NCI-H345 (cell line): Measurements from ENCODE around the gene UBL4A.

Experiments used
- DNase-seq: peaks from one replicate; lab custom pipeline; 2025; lab: John Stamatoyannopoulos, UW

Gene UBL4A

DNA sequence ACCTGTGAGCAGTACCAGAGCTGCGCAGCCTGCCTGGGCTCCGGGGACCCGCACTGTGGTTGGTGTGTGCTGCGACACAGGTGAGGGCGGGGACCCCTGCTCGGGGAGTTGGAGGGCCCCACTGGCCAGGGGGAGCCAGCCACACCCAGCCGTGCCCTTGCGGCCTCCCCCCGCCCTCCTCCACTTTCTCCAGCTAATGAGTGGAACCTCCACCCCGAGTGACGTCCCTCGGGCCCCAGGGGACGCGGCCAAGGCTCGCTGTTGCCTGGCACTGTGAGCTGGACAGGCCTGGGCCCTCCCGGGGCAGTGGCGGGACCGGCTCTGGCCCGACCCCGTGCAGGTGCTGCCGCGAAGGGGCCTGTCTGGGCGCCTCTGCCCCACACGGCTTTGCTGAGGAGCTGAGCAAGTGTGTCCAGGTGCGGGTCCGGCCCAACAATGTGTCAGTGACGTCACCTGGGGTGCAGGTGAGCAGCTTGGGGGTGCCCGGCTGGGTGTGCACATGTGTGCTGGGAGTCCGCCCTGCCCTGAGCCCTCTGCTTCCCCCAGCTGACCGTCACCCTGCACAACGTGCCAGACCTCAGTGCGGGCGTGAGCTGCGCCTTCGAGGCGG, 22.7 kb downstream of the UBL4A start:
- no peak for DNase-seq

DNA sequence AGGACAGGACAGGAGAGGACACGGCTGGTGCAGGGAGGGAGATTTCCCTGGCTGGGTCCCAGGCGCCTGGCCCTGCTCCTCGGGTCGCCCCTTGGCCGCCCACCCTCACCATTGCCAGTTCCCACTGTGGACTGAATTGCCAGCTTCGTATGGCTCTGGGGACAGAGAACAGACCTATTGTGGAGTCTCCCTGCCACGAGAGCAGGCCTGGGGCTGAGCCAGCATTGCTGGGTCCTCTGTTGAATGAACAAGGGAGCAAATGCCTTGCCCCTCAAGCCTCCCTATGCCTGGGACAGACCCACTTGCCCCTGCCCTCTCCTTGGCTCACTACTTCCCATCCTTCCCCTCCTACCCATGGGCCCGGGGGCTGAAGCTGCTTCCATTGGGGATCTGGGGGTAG, 24.0 kb downstream of the UBL4A start:
- no peak for DNase-seq

DNA sequence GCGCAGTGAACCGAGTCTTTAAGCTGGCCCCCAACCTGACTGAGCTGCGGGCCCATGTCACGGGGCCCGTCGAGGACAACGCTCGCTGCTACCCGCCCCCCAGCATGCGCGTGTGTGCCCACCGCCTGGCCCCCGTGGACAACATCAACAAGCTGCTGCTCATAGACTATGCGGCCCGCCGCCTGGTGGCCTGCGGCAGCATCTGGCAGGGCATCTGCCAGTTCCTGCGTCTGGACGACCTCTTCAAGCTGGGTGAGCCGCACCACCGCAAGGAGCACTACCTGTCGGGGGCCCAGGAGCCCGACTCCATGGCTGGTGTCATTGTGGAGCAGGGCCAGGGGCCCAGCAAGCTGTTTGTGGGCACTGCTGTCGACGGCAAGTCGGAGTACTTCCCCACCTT, 26.1 kb downstream of the UBL4A start:
- no peak for DNase-seq

DNA sequence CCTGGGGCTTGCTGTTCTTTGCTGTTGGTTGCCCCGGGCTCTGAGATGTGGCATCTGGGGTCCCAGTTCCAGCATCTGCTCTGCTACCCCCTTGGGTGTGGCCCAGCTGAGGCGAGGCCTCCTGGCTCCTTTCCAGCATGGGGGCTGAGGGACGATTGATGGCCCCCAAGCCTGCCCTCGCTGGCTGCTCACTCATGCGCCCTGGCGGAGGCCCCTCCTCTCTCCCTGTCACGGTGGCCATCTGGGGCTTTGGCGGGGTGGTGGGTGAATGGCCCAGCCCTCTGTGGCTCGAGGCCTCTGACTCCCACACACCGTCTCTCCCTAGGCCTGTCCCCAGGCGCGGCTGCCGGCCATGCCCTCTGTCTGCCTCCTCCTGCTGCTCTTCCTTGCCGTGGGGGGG, 26.6 kb downstream of the UBL4A start:
- no peak for DNase-seq

DNA sequence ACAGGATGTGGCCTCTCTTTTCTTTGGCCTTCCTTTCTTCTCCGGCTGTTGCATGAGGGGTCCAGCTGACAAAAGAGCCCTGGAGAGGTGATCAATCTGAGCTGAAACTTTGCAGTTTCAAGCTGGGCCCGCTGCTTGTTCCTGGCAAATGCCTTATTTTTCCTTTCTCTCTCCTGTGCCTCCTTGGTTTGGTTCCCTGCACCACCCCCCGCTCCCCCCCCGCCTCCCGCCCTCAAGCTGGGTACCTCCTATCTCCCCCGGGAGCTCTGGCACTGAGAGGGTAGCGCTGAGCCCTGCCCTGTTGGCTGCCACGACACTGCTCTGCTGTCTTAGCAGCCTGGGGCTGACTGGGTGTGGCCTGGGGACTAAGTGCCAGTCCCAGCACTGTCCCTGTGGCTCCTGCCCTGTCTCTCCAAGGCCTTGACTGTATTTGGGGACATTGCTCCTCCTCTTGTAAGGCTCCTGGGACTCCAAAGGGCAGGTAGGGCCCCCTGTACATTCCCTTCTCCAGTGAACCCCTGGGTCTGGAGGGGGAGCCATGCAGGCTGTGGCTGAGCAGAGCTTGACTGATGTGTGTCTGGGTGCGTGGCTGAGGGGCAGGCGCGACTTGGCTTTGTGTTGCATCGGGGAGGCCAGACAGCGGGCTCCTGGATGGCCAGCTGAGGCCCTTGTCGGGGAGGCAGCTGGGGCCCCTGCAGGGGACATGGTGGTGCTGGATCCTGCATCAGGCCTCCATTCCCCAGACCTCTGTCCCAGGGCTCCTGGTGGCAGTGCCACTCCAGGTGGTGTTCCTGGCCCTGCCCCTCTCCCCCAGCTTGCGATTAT, 27.2 kb downstream of the UBL4A start:
- DNase-seq: peak; percentile 55

DNA sequence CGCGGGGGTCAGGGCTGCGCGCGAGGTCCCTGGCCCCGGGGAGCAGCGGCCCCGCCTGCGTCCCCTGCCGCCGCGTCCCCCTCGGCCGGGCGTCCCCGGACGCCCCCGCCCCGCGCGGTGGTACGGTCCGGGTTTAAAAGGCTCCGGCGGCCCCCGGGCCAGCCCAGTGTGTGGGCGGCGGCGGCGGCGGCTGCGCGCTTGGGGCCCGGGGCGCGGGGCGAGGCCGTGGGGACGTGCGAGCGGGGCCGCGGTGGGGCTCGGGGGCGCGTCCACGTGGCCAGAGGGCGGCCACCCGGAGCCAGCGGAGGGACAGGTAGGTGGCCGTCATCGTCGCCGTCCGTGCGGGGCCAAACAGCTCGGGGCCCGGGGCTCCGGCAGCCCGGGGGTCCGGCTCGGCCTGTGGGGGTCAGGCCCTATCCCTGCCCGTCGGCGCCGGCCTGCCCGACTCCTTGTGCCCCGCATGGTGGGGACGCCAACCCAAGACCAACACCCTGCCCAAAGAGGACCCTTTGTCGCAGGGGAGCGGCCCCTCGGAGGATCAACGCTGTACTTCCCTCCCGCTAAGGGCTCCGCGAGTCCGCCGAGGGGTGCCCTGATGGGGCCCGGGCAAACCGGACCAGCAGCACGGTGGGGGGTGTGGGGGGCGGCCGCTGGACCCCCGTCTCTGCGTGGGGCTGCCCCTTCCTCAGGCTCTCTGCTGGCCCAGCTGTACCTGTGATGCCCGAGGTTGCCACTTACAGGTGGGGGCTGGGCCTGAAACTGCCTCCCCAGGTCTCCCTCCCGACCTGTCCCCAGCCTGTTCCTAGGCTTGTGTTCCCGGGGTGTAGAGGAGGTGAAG, 28.1 kb downstream of the UBL4A start, which contains the start of gene PLXNA3:
PLXNA3 (plus strand) TSS at position 166 of the 838 bp plus-strand sequence. CDS start 1,903 bp downstream, outside the sequence.
- peak; percentile 52 for DNase-seq

DNA sequence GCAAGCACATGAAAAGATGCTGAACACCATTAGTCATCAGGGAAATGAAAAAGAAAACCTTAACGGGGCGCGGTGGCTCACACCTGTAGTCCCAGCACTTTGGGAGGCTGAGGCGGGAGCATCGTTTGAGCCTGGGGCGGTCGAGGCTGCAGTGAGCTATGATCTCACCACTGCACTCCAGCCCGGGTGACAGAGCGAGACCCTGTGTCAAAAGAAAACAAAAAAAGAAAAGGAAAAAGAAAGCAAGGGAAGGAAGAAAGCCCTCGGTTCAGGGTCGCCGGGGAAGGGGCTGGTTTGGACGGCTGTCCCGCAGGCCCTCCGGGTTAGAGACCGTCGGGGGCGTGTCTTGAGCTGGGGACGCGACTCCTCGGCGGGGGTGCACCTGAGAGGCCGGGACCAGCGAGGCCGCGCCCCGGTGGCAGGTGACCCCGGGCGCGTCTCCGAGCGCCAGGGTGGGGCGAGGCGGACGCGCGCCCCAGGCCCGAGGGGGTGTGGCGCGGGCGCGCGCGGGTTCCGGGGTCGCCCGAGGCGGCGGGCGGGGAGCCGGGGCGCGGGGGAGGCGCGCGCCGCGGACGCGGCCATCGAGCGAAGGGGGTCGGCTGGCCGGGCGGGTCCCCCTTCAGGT, 28.8 kb downstream of the UBL4A start:
- DNase-seq: peak; percentile 66

DNA sequence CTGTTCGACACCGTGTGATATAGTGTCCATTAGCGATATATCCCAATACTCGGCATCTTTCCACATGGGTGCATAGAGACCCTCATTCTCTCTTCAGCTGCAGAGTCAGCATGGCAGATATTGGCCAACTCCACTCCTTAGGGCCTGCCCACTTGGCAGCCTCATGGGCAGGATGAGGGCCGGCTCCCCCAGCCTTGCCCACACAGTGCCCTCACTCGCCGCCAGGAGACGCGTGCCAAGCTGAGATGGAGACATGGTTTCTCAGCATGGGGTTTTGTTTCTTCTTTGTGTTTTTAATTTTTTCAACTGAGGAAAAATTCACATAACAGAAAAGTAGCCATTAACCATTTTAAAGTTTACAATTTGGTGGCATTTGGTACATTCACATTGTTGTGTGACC, 33.6 kb downstream of the UBL4A start:
- no peak for DNase-seq

DNA sequence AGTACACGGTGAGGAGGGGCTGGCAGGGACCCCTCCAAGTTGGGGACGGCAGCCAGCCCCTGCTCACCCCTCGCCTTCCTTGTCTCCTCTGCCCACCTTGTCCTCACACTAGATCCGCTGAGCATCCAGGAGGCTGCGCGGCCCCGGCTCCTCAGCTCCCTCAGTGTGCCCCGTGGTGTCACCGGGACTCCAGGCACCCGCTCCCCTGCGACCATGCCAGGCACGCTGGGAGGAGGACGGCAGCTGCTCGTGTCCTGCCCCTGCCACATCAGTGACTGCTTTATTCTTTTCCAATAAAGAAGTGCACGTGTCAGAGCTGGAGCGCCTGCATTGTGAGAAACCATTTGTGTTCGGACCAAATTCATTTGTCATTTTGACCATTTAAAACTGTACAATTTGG, 36.1 kb downstream of the UBL4A start:
- DNase-seq: no peak

DNA sequence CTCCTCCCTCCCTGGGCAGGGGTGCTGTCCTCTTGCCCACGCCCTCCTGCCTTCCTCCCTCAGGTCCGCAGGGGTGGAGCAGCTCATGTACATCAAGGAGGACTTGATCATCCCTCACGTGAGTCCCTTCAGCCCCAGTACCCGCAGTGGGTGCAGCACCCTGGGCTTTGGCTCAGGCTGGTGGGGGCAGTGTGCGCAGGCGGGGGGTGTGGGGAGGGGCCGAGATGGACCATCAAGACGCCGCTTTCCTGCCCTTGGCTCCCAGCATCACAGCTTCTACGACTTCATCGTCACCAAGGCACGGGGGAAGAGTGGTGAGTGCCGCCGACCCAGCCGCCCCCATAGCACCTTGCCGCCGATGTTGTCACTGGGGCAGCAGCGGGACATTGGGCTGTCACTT, 36.8 kb downstream of the UBL4A start:
- no peak for DNase-seq

DNA sequence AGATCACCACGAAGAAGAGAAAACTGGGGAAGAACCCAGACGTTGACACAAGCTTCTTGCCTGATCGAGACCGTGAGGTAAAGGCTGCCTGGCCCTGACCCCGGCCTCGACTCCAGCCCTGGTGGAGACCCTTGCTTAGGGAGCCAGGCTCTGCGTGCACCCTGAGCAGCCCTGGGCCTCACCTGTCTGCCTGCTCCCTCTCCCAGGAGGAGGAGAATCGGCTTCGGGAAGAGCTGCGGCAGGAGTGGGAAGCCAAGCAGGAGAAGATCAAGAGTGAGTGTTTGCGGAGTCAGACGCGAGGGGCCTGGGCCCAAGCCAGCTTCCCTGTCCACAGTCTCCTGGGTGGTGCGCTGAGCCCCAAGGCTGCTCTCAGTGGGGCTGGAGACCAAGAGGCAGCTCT, 37.9 kb downstream of the UBL4A start:
- DNase-seq: no peak

DNA sequence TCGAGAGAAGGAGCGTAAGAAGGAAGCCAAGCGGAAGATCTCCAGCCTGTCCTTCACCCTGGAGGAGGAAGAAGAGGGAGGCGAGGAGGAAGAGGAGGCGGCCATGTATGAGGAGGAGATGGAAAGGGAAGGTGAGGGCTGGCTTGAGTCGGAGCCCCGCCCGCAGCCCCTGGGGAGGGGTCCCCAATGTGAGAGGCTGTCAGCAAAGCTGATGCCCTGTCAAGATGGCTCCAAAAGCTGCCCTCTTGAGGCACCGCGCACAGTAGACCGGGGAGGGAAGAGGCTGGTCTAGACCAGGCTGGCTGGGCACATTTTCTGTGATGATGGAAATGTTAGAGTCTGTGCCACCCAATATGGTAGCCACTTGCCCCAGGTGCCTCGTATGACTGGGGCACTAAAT, 40.0 kb downstream of the UBL4A start:
- no peak for DNase-seq

DNA sequence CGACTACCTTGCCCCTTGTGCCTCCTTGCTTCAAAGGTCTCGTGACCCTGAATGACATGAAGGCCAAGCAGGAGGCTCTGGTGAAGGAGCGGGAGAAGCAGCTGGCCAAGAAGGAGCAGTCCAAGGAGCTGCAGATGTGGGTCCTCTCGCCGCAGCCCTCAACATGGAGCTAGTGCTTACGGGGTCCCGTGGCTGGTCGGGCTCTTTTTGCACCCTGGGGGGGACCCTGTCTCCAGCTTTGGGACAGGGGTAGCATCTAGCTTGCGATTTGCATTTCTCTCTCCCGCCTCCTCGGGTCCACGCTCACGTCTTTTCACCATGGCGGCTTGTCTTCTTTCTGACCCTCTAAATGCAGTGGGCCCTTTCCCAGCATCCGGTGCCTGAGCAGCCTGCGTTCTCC, 40.6 kb downstream of the UBL4A start:
- no peak for DNase-seq

DNA sequence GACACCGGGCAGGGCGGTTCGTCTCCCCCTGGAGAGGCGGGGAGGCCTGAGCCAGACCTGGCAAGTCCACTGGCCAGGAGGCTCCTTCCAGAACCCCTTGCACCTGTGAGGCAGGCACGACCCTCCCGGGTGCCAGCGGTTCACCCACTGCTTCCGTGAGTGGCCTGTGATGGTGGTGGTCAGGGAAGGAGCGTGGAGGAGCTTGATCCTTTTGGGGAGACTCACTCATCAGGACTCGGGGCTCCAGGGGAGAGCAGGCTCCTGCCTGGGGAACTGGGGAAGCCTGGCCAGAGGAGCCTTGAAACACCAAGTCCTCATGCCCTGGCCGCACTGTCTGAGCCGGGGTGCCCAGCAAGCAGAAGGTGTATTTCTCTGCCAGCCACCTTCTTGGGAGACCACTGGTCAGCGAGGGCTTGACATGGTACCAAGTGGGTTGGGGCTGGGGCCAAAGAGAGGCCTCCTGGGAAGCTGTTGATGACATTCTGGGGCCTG, 41.6 kb downstream of the UBL4A start:
- DNase-seq: no peak

DNA sequence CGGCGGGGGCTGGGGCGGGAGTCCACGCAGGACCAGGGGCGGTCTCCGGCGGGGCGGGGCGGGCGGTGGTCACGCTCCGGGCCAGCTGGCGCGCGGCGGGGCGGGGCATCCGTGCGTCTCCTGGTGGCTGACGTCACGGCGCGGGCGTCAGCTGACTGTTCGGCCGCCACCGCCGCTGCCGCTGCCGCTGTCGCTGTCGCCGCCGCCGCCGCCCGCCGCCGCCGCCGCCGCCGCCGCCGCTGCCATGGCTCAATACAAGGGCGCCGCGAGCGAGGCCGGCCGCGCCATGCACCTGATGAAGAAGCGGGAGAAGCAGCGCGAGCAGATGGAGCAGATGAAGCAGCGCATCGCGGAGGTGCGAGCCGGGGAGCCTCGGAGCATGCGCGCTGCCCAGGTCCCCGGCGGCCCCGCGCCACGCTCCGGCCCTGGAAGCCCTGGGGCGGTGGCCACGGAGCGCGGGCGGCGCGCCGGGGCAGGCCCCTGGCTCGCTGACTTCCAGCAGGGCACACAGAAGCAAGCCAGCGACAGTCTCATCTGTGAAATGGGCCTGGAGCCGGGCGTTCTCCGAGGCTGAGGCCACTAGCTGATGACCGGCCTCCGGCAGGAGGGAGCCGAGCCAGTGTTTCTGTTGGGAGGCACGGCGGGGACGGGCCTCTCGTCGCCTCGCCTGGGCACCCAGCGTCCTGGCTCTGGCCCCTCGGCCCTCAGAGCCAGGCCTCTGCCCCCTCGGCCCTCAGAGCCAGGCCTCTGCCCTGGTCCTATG, 42.2 kb downstream of the UBL4A start, which contains the start of gene FAM50A:
FAM50A (plus strand) TSS at position 150 of the 763 bp plus-strand sequence; CDS start at position 245, 95 bp downstream.
- DNase-seq: peak; percentile 73

DNA sequence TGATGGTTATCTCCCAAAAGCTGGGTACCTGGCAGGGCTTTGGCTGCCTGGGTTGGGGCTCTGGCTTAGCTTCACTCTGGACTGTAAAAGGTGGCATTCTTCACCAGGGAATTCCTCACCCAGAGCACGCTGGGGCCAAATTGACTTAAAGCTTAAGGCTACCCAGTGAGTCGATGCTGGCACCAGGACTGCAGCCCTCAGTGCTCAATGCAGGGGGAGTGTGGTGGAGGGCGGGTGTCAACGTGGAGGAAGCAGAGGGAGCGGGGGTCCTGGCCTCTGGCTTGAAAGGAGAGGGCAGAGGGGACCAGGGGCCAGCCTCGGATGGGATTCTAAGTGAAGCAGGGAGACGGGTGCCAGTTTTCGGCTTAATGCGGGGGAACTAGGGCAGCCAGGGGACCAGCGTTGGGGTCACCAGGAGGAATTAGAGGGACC, 42.9 kb downstream of the UBL4A start:
- no peak for DNase-seq

DNA sequence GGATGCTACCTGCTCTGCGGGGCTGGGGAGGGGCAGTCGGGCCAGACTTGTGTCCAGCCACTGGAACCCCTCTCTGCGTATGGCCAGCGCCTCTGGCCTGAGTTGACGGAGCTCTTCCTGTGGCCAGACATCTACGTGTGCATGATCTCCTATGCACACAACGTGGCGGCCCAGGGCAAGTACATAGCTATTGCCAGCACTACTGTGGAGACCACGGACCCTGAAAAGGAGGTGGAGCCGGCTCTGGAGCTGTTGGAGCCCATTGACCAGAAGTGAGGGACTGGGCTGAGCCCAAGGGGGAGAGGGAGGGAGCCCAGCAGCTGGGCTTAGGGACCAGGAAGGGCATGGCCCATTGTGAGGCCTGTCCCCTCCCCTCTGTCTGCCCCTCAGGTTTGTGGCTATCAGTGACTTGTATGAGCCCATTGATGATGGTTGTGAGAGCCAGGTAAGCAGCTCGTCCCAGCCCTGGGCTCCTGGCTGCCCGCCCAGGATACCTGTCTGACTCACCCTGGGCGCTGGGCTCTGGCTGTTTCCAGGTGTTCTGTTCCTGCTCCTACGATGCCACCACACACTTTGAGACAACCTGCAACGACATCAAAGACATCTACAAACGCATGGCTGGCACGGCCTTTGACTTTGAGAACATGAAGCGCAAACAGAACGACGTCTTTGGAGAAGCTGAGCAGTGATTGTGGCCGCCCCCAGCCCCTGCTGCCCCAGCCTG, 44.3 kb downstream of the UBL4A start:
- no peak for DNase-seq

DNA sequence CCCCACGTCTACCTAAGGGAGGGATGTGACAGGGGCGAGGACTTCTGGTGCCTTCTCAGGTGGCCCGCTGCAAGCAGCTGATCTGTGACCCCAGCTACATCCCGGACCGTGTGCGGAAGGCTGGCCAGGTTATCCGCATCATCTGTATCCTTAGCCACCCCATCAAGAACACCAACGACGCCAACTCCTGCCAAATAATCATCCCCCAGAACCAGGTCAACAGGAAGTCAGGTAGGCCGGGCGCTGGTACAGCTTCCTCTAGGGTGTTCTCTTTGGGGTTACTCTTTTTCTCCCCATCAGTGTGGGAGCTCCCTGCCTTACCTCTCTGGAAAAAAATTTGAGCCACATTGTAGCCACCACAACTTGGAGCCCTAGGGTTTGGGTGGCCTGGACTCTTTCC, 44.9 kb downstream of the UBL4A start:
- no peak for DNase-seq

DNA sequence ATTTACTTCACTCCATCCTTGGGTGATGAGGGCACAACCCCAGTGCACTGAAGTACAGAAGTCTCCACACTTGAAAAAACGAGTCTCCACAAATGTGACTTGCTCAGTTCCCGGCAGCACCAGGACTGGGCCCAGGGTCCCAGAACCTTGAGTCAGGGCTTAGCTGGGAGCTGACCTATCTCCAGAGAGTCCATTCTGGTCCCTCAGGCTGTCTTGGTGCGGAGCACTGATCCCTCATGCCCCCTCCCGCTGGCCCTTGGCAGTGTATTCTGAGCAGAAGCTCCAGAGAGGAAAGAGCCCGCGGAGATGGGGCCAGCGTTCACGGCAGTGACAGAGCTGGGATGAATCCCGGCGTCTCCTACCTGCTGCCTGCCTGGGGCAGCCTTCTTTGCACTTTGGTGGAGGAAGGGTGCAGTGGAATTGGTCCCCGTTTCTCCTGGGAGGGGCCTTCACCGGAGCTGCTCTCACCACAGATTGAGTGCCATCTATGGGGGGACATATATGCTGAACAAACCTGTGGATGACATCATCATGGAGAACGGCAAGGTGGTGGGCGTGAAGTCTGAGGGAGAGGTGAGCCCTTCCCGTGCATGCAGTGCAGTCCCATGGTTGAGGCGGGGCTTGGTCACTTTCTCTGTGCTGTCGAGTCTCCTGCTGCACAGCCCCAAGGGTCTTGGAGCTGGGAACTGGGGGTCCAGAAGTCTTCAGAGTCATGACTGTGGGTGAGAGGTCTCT, 45.6 kb downstream of the UBL4A start:
- DNase-seq: no peak

DNA sequence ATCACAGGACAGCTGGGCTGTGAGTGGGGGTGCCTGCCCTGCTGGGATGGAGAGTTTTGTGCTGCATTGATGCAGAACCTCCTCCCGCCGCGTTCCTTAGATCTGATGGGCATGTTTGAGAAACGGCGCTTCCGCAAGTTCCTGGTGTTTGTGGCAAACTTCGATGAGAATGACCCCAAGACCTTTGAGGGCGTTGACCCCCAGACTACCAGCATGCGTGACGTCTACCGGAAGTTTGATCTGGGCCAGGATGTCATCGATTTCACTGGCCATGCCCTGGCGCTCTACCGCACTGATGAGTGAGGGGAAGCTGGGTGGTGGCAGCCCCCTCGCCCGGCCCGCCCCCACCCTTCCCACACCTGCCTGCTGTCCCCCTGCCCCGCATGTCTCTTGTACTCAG, 46.6 kb downstream of the UBL4A start:
- no peak for DNase-seq
